Heart left ventricle (tissue), 13 donors: ENCODE results near the gene PEAK3.

ENCODE experiments used
- POLR2A ChIP-seq, 2 donors: fragments of 450-650 bp; IDR thresholded peaks; one replicate each; pipeline ENCODE4 v1.6.1; 2017; ENCODE audit warnings: antibody characterized with exemption in 2 of 2, mild to moderate bottlenecking in 2 of 2, moderate library complexity in 2 of 2
- TF ChIP-seq, protein P1 (sequence below), 12 donors: fragments of 200-600 bp; sonication (generic) in 4 of 12; IDR thresholded peaks; one replicate each; pipeline versions ENCODE4 v1.5.0 to v1.8.0; 2018 to 2022; ENCODE audit warnings: antibody characterized with exemption in 12 of 12, mild to moderate bottlenecking in 5 of 12
- donor health status: ischemic (EF 13 %, LVEDD 7.1; RV severe dilation, severe dysfunction).
- donor health status: DM: no; HTN: yes; CAD: no.
- donor health status: DM: no; HTN: no; CAD: no.
- donor health status: ischemic (EF 25% LVEDD 6.9; RV normal size, moderate dysfunction).
- donor health status: ischemic (EF 25% LVEDD 5.7; RV mildly dilated, moderate dysfunction).
- donor health status: ischemic (EF 35%, LVEDD 5.7; RV mildly dilated, moderate dysfunction).
- donor health status: nonischemic (EF 11% LVEDD 7.7; RV severe dilation, severe dysfunction).
- donor health status: DM: yes; HTN: yes; CAD: no.
- donor health status: PGD.
- donor health status: ischemic (EF 29% LVEDD 5.4; RV normal size, mild dysfunction).
- donor health status: nonischemic (EF 23%, LVEDD 6.1; RV moderate dilation, normal function).

GRCh38 chr19:2282862-2283237, 875 bp upstream of the PEAK3 start:
- TF ChIP-seq, protein P1, sequence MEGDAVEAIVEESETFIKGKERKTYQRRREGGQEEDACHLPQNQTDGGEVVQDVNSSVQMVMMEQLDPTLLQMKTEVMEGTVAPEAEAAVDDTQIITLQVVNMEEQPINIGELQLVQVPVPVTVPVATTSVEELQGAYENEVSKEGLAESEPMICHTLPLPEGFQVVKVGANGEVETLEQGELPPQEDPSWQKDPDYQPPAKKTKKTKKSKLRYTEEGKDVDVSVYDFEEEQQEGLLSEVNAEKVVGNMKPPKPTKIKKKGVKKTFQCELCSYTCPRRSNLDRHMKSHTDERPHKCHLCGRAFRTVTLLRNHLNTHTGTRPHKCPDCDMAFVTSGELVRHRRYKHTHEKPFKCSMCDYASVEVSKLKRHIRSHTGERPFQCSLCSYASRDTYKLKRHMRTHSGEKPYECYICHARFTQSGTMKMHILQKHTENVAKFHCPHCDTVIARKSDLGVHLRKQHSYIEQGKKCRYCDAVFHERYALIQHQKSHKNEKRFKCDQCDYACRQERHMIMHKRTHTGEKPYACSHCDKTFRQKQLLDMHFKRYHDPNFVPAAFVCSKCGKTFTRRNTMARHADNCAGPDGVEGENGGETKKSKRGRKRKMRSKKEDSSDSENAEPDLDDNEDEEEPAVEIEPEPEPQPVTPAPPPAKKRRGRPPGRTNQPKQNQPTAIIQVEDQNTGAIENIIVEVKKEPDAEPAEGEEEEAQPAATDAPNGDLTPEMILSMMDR (IDR thresholded peaks at IDR 0.05), result no peak
- TF ChIP-seq POLR2A (IDR thresholded peaks at IDR 0.05), result no peak
